ENCODE measurements around the gene EAF1.

EAF1 gene

DNA sequence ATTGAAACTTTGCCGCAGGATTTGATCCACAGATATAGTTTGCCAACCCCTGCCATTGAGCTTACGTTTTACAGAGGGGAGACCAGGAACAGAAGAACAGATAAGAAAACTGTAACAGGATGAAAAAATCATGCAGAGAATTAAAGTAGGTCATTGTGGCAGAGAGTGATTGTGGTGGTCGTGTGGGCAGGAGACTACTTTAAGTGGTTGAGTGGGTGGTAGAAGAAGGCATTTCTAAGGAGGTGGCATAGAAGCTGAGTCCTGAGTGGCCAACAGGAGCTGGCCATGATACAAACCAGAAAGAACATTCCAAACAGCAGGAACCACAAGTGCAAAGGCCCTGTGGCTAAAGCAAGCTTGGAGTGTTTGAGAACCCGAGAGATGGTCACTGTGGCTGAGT, 59.6 kb downstream of the EAF1 start:
- no peak for DNase-seq

DNA sequence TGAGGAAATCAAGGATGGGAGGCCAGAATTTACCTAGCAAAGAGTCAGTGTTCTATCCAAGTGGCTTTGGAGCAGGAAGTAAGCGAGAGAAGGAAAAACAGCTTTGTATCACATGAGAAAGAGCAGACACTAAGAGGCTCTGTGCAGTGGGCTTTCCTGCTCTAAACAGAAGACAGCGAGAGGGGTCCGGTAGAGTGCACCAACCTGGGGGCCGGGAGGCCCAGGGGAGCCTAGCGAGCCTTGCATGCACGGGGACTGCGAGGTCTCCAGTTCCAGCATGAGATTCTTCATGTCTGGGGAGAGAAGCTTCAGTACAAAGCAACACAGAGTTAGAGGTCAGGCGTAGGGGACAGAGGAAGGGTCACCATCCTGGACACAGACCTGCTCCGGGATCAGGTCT, 60.6 kb downstream of the EAF1 start:
- DNase-seq, result no peak

DNA sequence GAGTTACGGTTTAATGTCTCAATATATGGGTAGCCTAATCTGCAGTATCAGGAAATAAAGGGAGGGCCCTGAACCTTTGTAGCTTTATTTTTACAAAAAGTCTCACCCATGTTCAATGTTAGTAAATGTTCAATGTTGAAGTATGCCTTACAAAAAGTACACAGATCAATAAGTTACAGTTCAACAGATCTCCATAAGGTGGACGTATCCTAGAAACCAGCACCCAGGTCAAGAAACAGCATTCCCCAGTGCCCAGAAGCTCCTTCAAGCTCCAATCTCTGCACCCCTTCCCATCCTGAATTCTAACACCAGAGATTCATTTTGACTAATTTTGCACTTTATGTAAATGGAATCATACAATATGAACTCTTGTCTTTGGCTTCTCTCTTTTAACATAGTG, 62.8 kb downstream of the EAF1 start:
- DNase-seq, result no peak

DNA sequence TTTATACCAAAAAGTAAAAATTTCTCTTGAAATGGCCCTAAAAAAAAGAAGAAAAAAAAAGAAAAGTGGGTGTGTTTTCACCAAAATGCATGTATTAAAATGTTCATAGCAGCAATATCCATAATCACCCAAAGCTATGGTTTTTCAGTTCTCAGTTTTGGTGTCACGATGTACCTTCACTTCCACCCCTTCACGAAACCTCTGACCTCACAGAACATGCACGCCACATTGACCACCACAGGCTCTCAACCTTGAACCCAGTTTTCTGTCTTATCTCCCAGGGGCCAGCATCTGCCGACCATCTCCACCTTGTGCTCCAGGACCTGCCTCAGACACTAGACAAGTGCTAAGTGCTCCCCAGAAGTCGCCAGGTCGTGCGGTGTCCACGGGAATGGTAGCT, 63.7 kb downstream of the EAF1 start:
- no peak for DNase-seq
